Stomach (tissue), 9 donors: ENCODE measurements around the gene CCDC127. TPM values are rescaled to one million over a fixed set of nuclear protein-coding genes. Genes with fewer than 3 reads are reported as not detected.

ENCODE experiments used
- DNase-seq, 2 donors: peaks; one replicate each; pipeline versions ENCODE4 v3.0.0 to v3.0.0-alpha.2; 2013 to 2019
- H3K27ac ChIP-seq, 5 donors: fragments of 200-600 bp in 4 of 5; sonication (generic) in 4 of 5; one replicate each; pipeline ENCODE4 v1.5.1; 2013 to 2019; ENCODE audit warnings: mild to moderate bottlenecking in 1 of 5, moderate library complexity in 1 of 5
- H3K27me3 ChIP-seq, 3 donors: fragments of 200-600 bp; sonication (generic); one replicate each; pipeline ENCODE4 v1.5.1; 2017 to 2019; ENCODE audit warnings: mixed run types in 1 of 3
- H3K36me3 ChIP-seq, 4 donors: fragments of 200-600 bp; sonication (generic); 1 replicate in 3 of 4; 2 replicates in 1 of 4; pipeline ENCODE4 v1.5.1; 2016 to 2019
- H3K4me1 ChIP-seq, 4 donors: fragments of 200-600 bp; sonication (generic); one replicate each; pipeline ENCODE4 v1.5.1; 2016 to 2019
- H3K4me3 ChIP-seq, 4 donors: fragments of 200-600 bp; sonication (generic) in 3 of 4; one replicate each; pipeline ENCODE4 v1.5.1; 2016 to 2019; ENCODE audit warnings: mild to moderate bottlenecking in 1 of 4
- H3K9me3 ChIP-seq, 4 donors: fragments of 200-600 bp; sonication (generic); one replicate each; pipeline ENCODE4 v1.5.1; 2016 to 2019
- CTCF ChIP-seq, 7 experiments: fragments of 450-650 bp in 4 of 7; fragments of 200-600 bp in 3 of 7; sonication (generic) in 3 of 7; IDR thresholded peaks; one replicate each; pipeline ENCODE4 v1.5.1; 2016 to 2019; ENCODE audit warnings: antibody characterized with exemption in 7 of 7, control low read depth in 2 of 7, mild to moderate bottlenecking in 1 of 7
- EP300 ChIP-seq: sonication (generic); formaldehyde crosslinking; IDR thresholded peaks from one replicate; pipeline ENCODE4 v1.6.1; 2017; ENCODE audit warnings: antibody characterized with exemption
- POLR2A ChIP-seq, 4 donors: fragments of 450-650 bp; IDR thresholded peaks; one replicate each; pipeline ENCODE4 v1.6.1; 2016; ENCODE audit warnings: antibody characterized with exemption in 4 of 4, control low read depth in 2 of 4, mild to moderate bottlenecking in 1 of 4, moderate library complexity in 1 of 4
- POLR2AphosphoS5 ChIP-seq, 3 donors: sonication (generic); formaldehyde crosslinking; IDR thresholded peaks; one replicate each; pipeline ENCODE4 v1.6.1; 2016; ENCODE audit warnings: antibody characterized with exemption in 3 of 3
- WGBS, 5 donors: extraction: QIAGEN DNeasy Blood & Tissue Kit in 3 of 5; methylation state at CpG; one replicate each; pipeline versions ENCODE4 v1.1.5 to v1.1.7; 2013 to 2018; 5-methylcytosine and 5-hydroxymethylcytosine counted together
- intact Hi-C: fragments of 100-400 bp; cut with DNase I; formaldehyde crosslinking; loops from one replicate; pipeline ENCODE4 v1.15.1; 2023; ENCODE audit warnings: low total_unique reads
- polyA plus RNA-seq, 3 donors: library from polyadenylated mRNA; stranded (reverse); fragments of 200-250 nt; gene quantifications; one replicate each; pipeline ENCODE4 v1.2.3, GENCODE V29; 2013
- total RNA-seq, 5 donors: library from RNA; depleted of rRNA; stranded (reverse); fragments of >200 nt; gene quantifications; one replicate each; pipeline versions ENCODE4 v1.1.0 to v1.2.3, GENCODE V29; 2014 to 2016
- donor health status: healthy with polysubstance abuse.
- donor health status: Bipolar disorder and iron deficiency.
- donor health status: healthy.

CCDC127 gene
- total and polyA plus RNA-seq, 8 donors, result 1.2 to 8.5 (median 1.8) TPM

DNA sequence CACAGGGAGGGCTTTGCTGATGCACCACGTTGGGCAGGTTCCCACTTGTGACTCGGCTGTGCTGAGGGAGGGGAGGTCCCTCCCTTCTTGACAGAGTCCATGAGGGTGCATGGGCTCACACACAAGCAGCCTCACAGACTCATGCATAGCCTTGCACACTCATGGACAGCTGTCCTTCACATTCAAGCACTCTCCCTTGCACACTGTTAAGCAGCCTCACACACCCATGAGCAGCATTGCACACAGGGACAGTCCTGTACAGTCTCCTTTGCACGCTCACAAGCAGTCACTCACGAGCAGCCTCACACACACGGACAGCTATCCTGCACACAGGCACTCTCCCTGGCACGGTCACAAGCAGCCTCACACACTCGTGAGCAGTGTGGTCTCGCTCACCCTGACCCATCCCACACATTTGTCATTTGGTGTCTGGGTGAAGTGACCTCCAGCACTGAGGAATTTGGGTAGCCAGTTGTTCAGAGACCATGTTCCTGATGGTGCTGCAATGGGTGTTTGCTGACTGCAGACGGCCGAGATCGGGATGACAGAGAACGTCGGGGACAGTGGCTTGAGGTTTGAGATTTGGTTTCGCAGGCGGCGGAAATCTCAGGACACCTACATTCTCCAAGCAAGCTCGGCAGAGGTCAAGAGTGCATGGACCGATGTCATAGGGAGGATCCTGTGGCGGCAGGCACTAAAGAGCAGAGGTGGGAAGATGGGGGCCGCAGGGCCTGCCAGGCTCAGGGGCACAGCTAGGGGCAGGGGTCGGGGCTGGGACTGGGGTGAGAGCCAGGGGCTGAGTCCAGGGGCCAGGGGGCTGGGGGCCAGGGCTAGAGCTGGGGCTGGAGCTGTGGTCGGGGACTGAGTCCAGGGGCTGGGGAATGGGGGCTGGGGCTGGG lies 44.3 kb downstream of the CCDC127 start:
- WGBS, 5 donors, result 82 to 92% (median 86%) methylated on average over 20 to 22 of the region's 22 CpGs
- no peak for DNase-seq
- intact Hi-C loops, result no loop called here
- Histone ChIP-seq H3K27ac (no peak overlapping the region), H3K4me3 (no peak overlapping the region), H3K36me3 (no peaks in the 10 kb centered on the region), H3K9me3 (no peaks in the 10 kb centered on the region), H3K27me3 (peaks cover 0 to 10% (median 0%) of the 10 kb centered on the region in 3 donors), H3K4me1 (no peaks in the 10 kb centered on the region)
- TF ChIP-seq POLR2AphosphoS5 (IDR thresholded peaks at IDR 0.05) (no peak), EP300 (no peak)

GRCh38 chr5:172841-173251 lies 45.1 kb downstream of the CCDC127 start:
- intact Hi-C loops, result no loop called here
- Histone ChIP-seq H3K27ac (no peak overlapping the region), H3K36me3 (no peaks in the 10 kb centered on the region), H3K27me3 (peaks cover 0 to 6% (median 0%) of the 10 kb centered on the region in 3 donors), H3K4me1 (peaks cover 0 to 5% (median 4%) of the 10 kb centered on the region in 4 donors), H3K9me3 (no peaks in the 10 kb centered on the region), H3K4me3 (no peak overlapping the region)
- no peak for DNase-seq
- no peak for TF ChIP-seq CTCF (IDR thresholded peaks at IDR 0.05)
- TF ChIP-seq POLR2A (IDR thresholded peaks at IDR 0.05), result no peak
- TF ChIP-seq POLR2AphosphoS5 (IDR thresholded peaks at IDR 0.05), result no peak
- no peak for TF ChIP-seq EP300
- WGBS, 5 donors, result 77 to 82% (median 79%) methylated on average over 17 of the region's 17 CpGs

- no peak for DNase-seq
- TF ChIP-seq POLR2AphosphoS5 (IDR thresholded peaks at IDR 0.05) (no peak), POLR2A (IDR thresholded peaks at IDR 0.05) (no peak), EP300 (no peak), CTCF (IDR thresholded peaks at IDR 0.05) (no peak)
- peaks cover 0 to 6% (median 0%) of the 10 kb centered on the region in 3 donors for H3K27me3 ChIP-seq
- H3K36me3 ChIP-seq, result no peaks in the 10 kb centered on the region
- no peaks in the 10 kb centered on the region for H3K9me3 ChIP-seq
- WGBS, 5 donors, result 82 to 89% (median 89%) methylated on average over 13 of the region's 13 CpGs
- no peak overlapping the region for H3K27ac ChIP-seq
- no peak overlapping the region for H3K4me3 ChIP-seq
- H3K4me1 ChIP-seq, result peaks cover 0 to 9% (median 6%) of the 10 kb centered on the region in 4 donors
- intact Hi-C loops, result no loop called here
These were observed 45.5 kb downstream of the CCDC127 start for GRCh38 chr5:172421-172820.

GRCh38 chr5:171801-172331 lies 46.1 kb downstream of the CCDC127 start:
- no peak for DNase-seq
- Histone ChIP-seq H3K27me3 (peaks cover 0 to 6% (median 0%) of the 10 kb centered on the region in 3 donors), H3K27ac (no peak overlapping the region), H3K36me3 (no peaks in the 10 kb centered on the region), H3K4me3 (no peak overlapping the region), H3K4me1 (peaks cover 0 to 14% (median 7%) of the 10 kb centered on the region in 4 donors), H3K9me3 (no peaks in the 10 kb centered on the region)
- 87 to 92% (median 90%) methylated on average over 23 of the region's 23 CpGs for WGBS, 5 donors
- TF ChIP-seq EP300 (no peak), CTCF (IDR thresholded peaks at IDR 0.05) (no peak), POLR2AphosphoS5 (IDR thresholded peaks at IDR 0.05) (no peak), POLR2A (IDR thresholded peaks at IDR 0.05) (no peak)
- intact Hi-C loops, result no loop called here
